ENCODE results near the gene PTP4A2.

Gene PTP4A2

GRCh38 chr1:31881688-31882000 lies 56.5 kb downstream of the PTP4A2 start:
- TF ChIP-seq CTCF (IDR thresholded peaks at IDR 0.05), result no peak
- Histone ChIP-seq H3K79me2 (no peaks in the 10 kb centered on the region), H3K4me3 (ENCODE audit: low read depth, low read length) (no peak overlapping the region), H3K27me3 (ENCODE audit: control insufficient read depth, insufficient read depth, low read length) (no peaks in the 10 kb centered on the region), H3K27ac (no peak overlapping the region), H3K4me2 (ENCODE audit: low read length) (no peak overlapping the region), H2AFZ (peak overlapping the region; percentile 11), H3K9ac (no peak overlapping the region), H3K36me3 (ENCODE audit: control insufficient read depth, insufficient read depth, low read length) (no peaks in the 10 kb centered on the region), H3K4me1 (peaks cover 8% of the 10 kb centered on the region), H3K9me3 (ENCODE audit: control insufficient read depth, low read length) (no peaks in the 10 kb centered on the region)

- Histone ChIP-seq H3K9me3 (ENCODE audit: control insufficient read depth, low read length) (no peaks in the 10 kb centered on the region), H3K4me3 (ENCODE audit: low read depth, low read length) (no peak overlapping the region), H2AFZ (peak overlapping the region; percentile 11), H3K9ac (no peak overlapping the region), H3K4me1 (peaks cover 8% of the 10 kb centered on the region), H3K27me3 (ENCODE audit: control insufficient read depth, insufficient read depth, low read length) (no peaks in the 10 kb centered on the region), H3K4me2 (ENCODE audit: low read length) (peak overlapping the region; percentile 48), H3K79me2 (no peaks in the 10 kb centered on the region), H3K36me3 (ENCODE audit: control insufficient read depth, insufficient read depth, low read length) (no peaks in the 10 kb centered on the region), H3K27ac (no peak overlapping the region)
- no peak for TF ChIP-seq CTCF (IDR thresholded peaks at IDR 0.05)
Observed at GRCh38 chr1:31880957-31881687, 57.0 kb downstream of the PTP4A2 start.

- Histone ChIP-seq H3K36me3 (ENCODE audit: control insufficient read depth, insufficient read depth, low read length) (no peaks in the 10 kb centered on the region), H3K27me3 (ENCODE audit: control insufficient read depth, insufficient read depth, low read length) (no peaks in the 10 kb centered on the region), H3K79me2 (no peaks in the 10 kb centered on the region), H2AFZ (no peak overlapping the region), H3K9me3 (ENCODE audit: control insufficient read depth, low read length) (no peaks in the 10 kb centered on the region), H3K9ac (no peak overlapping the region), H3K4me1 (peaks cover 8% of the 10 kb centered on the region), H3K4me2 (ENCODE audit: low read length) (no peak overlapping the region), H3K27ac (no peak overlapping the region), H3K4me3 (ENCODE audit: low read depth, low read length) (no peak overlapping the region)
- no peak for TF ChIP-seq CTCF (IDR thresholded peaks at IDR 0.05)
Observed at GRCh38 chr1:31879981-31880608, 58.1 kb downstream of the PTP4A2 start.

DNA sequence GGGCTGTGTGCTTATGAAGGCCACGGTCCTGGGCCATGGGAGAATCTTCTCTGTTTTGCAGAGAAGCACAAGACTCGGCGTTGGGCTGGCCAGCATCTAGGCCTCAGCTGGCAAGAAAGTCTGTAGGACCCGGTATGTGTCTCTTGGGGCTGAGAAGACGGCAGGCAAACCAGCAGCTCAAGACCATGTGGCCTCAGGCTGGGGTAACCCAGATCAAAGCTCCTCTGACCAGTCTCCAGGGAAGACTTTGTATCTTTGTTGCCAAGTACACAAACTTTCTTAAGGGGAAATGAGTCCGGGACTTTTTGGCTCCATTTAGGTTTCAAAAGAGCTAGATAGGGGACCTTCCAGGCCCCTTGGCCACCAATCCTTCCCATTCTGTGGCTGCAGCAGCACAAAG lies 60.1 kb downstream of the PTP4A2 start:
- Histone ChIP-seq H3K9me3 (ENCODE audit: control insufficient read depth, low read length) (no peaks in the 10 kb centered on the region), H3K4me2 (ENCODE audit: low read length) (no peak overlapping the region), H3K4me1 (peaks cover 8% of the 10 kb centered on the region), H3K27ac (no peak overlapping the region), H3K79me2 (no peaks in the 10 kb centered on the region), H3K9ac (no peak overlapping the region), H3K27me3 (ENCODE audit: control insufficient read depth, insufficient read depth, low read length) (no peaks in the 10 kb centered on the region), H3K36me3 (ENCODE audit: control insufficient read depth, insufficient read depth, low read length) (no peaks in the 10 kb centered on the region), H2AFZ (no peak overlapping the region), H3K4me3 (ENCODE audit: low read depth, low read length) (no peak overlapping the region)
- no peak for TF ChIP-seq CTCF (IDR thresholded peaks at IDR 0.05)

GRCh38 chr1:31877544-31877943 lies 60.6 kb downstream of the PTP4A2 start:
- Histone ChIP-seq H3K36me3 (ENCODE audit: control insufficient read depth, insufficient read depth, low read length) (no peaks in the 10 kb centered on the region), H3K27me3 (ENCODE audit: control insufficient read depth, insufficient read depth, low read length) (no peaks in the 10 kb centered on the region), H3K4me2 (ENCODE audit: low read length) (no peak overlapping the region), H3K4me3 (ENCODE audit: low read depth, low read length) (no peak overlapping the region), H3K9me3 (ENCODE audit: control insufficient read depth, low read length) (no peaks in the 10 kb centered on the region), H3K9ac (no peak overlapping the region), H3K4me1 (peaks cover 8% of the 10 kb centered on the region), H3K27ac (no peak overlapping the region), H2AFZ (no peak overlapping the region), H3K79me2 (no peaks in the 10 kb centered on the region)
- no peak for TF ChIP-seq CTCF (IDR thresholded peaks at IDR 0.05)
